HepG2 (cell line): Measurements from ENCODE around the gene AP5Z1. TPM values are rescaled to one million over a fixed set of nuclear protein-coding genes. Genes with fewer than 3 reads are reported as not detected.

ENCODE experiments used
- CEBPG ChIP-seq: IDR thresholded peaks from 2 replicates; pipeline ENCODE4 v1.6.1; 2016
- DMTF1 ChIP-seq: sonication (generic); formaldehyde crosslinking; IDR thresholded peaks from 2 replicates; pipeline ENCODE4 v1.4.0; 2020; ENCODE audit warnings: mild to moderate bottlenecking, missing genetic modification reagents
- FOXA3 ChIP-seq: IDR thresholded peaks from 2 replicates; pipeline ENCODE4 v1.6.1; 2016; ENCODE audit warnings: missing genetic modification reagents, missing compliant biosample characterization
- FOXO1 ChIP-seq: sonication (generic); formaldehyde crosslinking; IDR thresholded peaks from 2 replicates; pipeline ENCODE4 v1.4.0; 2020; ENCODE audit warnings: missing genetic modification reagents
- GATAD2A ChIP-seq: IDR thresholded peaks from 2 replicates; pipeline ENCODE4 v1.6.1; 2016
- HOXA7 ChIP-seq: sonication (generic); formaldehyde crosslinking; IDR thresholded peaks from 2 replicates; pipeline ENCODE4 v1.8.1; 2022; ENCODE audit warnings: mild to moderate bottlenecking, missing genetic modification reagents, moderate library complexity
- MIER3 ChIP-seq: IDR thresholded peaks from 2 replicates; pipeline ENCODE4 v1.6.1; 2016; ENCODE audit warnings: missing compliant biosample characterization, borderline replicate concordance
- MIXL1 ChIP-seq: IDR thresholded peaks from 2 replicates; pipeline ENCODE4 v1.6.1; 2016
- PITX1 ChIP-seq: sonication (generic); formaldehyde crosslinking; IDR thresholded peaks from 2 replicates; pipeline ENCODE4 v1.5.1; 2020; ENCODE audit warnings: mild to moderate bottlenecking, missing genetic modification reagents
- RXRA ChIP-seq: sonication (generic); formaldehyde crosslinking; IDR thresholded peaks from 2 replicates; pipeline ENCODE4 v1.5.1; 2020; ENCODE audit warnings: missing genetic modification reagents
- SALL1 ChIP-seq: sonication (generic); formaldehyde crosslinking; IDR thresholded peaks from 2 replicates; pipeline ENCODE4 v1.8.0; 2022; ENCODE audit warnings: mild to moderate bottlenecking, missing genetic modification reagents
- SSRP1 ChIP-seq: IDR thresholded peaks from 2 replicates; pipeline ENCODE4 v1.6.1; 2016; ENCODE audit warnings: control low read depth
- TMF1 ChIP-seq: sonication (generic); formaldehyde crosslinking; IDR thresholded peaks from 2 replicates; pipeline ENCODE4 v1.8.1; 2022; ENCODE audit warnings: low read depth, missing genetic modification reagents
- YEATS2 ChIP-seq: sonication (generic); formaldehyde crosslinking; IDR thresholded peaks from 2 replicates; pipeline ENCODE4 v1.4.0; 2020; ENCODE audit warnings: missing genetic modification reagents, borderline replicate concordance
- YY1 ChIP-seq: IDR thresholded peaks from 2 replicates; pipeline ENCODE4 v1.6.1; 2011; ENCODE audit warnings: low read length, low read depth, moderate library complexity, mild to moderate bottlenecking; ENCODE audit not compliant: insufficient read depth, insufficient replicate concordance
- ZNF431 ChIP-seq: sonication (generic); formaldehyde crosslinking; IDR thresholded peaks from 2 replicates; pipeline ENCODE4 v1.9.0; 2022; ENCODE audit warnings: missing genetic modification reagents, low read depth, mild to moderate bottlenecking, borderline replicate concordance
- ZNF792 ChIP-seq: IDR thresholded peaks from 2 replicates; pipeline ENCODE4 v1.6.1; 2016
- polyA plus RNA-seq, 8 experiments: library from polyadenylated mRNA; depleted of rRNA in 3 of 8; stranded (reverse) in 7 of 8; unstranded in 1 of 8; fragments of >200 nt; fragmentation: Illumina TruSeq in 4 of 8; extraction: Trizol in 4 of 8; gene quantifications; 2 replicates each; pipeline versions ENCODE4 v1.2.1 to v1.2.3, GENCODE V29; 2011 to 2016; ENCODE audit warnings: low read depth in 4 of 8, missing spikeins in 1 of 8, mixed read lengths in 1 of 8; ENCODE audit not compliant: insufficient read depth in 1 of 8
- total RNA-seq, 5 experiments: library from RNA; depleted of rRNA; stranded (reverse); fragments of >200 nt; fragmentation: Illumina TruSeq; extraction: Trizol; gene quantifications; 2 replicates each; pipeline ENCODE4 v1.2.3, GENCODE V29; 2016; ENCODE audit warnings: low read depth in 1 of 5
- TF ChIP-seq, protein P1 (sequence below): sonication (generic); formaldehyde crosslinking; IDR thresholded peaks from 2 replicates; pipeline ENCODE4 v1.5.1; 2020; ENCODE audit warnings: mild to moderate bottlenecking, missing genetic modification reagents, borderline replicate concordance
- TF ChIP-seq, protein P2 (sequence below): IDR thresholded peaks from 2 replicates; pipeline ENCODE4 v1.6.1; 2016; ENCODE audit warnings: missing compliant biosample characterization, missing genetic modification reagents, borderline replicate concordance
- TF ChIP-seq, protein P3 (sequence below): sonication (generic); formaldehyde crosslinking; IDR thresholded peaks from 2 replicates; pipeline ENCODE4 v1.4.0; 2020; ENCODE audit warnings: missing genetic modification reagents

AP5Z1 gene
- total and polyA plus RNA-seq, 2 of the 13 experiments (the other 11 are each of a cell fraction or from before 2014, with no cell fraction given): 9.3 to 15.1 TPM

DNA sequence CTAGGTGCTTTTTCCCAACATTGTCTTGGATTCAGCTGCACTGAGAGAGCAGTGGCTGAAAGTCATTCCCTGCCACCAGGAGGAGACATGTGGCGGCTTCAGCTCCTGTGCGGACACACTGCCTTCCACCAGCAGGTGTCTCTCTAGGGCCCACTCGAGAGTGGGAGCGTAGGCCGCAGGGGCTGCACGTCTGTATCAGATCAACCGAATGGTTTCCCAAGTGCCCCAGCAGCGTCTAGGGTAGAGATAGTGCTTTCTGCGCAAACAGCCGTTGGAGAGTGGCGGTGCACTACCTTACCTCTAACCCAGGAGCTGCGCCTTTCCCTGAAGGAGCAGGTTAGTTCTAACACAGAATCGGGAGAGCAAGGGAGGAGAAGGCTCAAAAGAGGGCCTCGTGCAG lies 54.8 kb downstream of the AP5Z1 start (continued):
- TF ChIP-seq CEBPG (CRISPR knock-in tag) (peak; percentile 44), TMF1 (CRISPR knock-in tag) (no peak), ZNF431 (CRISPR knock-in tag) (no peak), MIER3 (CRISPR knock-in tag) (peak; percentile 81; the same call in 1 of the 2 replicates), SSRP1 (no peak), RXRA (CRISPR knock-in tag) (no peak), FOXO1 (CRISPR knock-in tag) (peak; percentile 47; the same call in 1 of the 2 replicates), SALL1 (CRISPR knock-in tag) (peak; percentile 79), ZNF792 (peak; percentile 56; the same call in 1 of the 2 replicates), HOXA7 (CRISPR knock-in tag) (no peak), DMTF1 (CRISPR knock-in tag) (no peak), FOXA3 (CRISPR knock-in tag) (peak; percentile 59), YY1 (peak; percentile 62), PITX1 (CRISPR knock-in tag) (no peak), YEATS2 (CRISPR knock-in tag) (peak; percentile 70; the same call in 1 of the 2 replicates), GATAD2A (peak; percentile 62), MIXL1 (CRISPR knock-in tag) (0 out of 2 replicates have a peak, but pooled peaks have one; percentile 34)
- TF ChIP-seq, protein P1, sequence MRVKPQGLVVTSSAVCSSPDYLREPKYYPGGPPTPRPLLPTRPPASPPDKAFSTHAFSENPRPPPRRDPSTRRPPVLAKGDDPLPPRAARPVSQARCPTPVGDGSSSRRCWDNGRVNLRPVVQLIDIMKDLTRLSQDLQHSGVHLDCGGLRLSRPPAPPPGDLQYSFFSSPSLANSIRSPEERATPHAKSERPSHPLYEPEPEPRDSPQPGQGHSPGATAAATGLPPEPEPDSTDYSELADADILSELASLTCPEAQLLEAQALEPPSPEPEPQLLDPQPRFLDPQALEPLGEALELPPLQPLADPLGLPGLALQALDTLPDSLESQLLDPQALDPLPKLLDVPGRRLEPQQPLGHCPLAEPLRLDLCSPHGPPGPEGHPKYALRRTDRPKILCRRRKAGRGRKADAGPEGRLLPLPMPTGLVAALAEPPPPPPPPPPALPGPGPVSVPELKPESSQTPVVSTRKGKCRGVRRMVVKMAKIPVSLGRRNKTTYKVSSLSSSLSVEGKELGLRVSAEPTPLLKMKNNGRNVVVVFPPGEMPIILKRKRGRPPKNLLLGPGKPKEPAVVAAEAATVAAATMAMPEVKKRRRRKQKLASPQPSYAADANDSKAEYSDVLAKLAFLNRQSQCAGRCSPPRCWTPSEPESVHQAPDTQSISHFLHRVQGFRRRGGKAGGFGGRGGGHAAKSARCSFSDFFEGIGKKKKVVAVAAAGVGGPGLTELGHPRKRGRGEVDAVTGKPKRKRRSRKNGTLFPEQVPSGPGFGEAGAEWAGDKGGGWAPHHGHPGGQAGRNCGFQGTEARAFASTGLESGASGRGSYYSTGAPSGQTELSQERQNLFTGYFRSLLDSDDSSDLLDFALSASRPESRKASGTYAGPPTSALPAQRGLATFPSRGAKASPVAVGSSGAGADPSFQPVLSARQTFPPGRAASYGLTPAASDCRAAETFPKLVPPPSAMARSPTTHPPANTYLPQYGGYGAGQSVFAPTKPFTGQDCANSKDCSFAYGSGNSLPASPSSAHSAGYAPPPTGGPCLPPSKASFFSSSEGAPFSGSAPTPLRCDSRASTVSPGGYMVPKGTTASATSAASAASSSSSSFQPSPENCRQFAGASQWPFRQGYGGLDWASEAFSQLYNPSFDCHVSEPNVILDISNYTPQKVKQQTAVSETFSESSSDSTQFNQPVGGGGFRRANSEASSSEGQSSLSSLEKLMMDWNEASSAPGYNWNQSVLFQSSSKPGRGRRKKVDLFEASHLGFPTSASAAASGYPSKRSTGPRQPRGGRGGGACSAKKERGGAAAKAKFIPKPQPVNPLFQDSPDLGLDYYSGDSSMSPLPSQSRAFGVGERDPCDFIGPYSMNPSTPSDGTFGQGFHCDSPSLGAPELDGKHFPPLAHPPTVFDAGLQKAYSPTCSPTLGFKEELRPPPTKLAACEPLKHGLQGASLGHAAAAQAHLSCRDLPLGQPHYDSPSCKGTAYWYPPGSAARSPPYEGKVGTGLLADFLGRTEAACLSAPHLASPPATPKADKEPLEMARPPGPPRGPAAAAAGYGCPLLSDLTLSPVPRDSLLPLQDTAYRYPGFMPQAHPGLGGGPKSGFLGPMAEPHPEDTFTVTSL (CRISPR knock-in tag): no peak
- TF ChIP-seq, protein P2, sequence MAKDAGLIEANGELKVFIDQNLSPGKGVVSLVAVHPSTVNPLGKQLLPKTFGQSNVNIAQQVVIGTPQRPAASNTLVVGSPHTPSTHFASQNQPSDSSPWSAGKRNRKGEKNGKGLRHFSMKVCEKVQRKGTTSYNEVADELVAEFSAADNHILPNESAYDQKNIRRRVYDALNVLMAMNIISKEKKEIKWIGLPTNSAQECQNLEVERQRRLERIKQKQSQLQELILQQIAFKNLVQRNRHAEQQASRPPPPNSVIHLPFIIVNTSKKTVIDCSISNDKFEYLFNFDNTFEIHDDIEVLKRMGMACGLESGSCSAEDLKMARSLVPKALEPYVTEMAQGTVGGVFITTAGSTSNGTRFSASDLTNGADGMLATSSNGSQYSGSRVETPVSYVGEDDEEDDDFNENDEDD: peak; percentile 31; the same call in 1 of the 2 replicates
- TF ChIP-seq, protein P3, sequence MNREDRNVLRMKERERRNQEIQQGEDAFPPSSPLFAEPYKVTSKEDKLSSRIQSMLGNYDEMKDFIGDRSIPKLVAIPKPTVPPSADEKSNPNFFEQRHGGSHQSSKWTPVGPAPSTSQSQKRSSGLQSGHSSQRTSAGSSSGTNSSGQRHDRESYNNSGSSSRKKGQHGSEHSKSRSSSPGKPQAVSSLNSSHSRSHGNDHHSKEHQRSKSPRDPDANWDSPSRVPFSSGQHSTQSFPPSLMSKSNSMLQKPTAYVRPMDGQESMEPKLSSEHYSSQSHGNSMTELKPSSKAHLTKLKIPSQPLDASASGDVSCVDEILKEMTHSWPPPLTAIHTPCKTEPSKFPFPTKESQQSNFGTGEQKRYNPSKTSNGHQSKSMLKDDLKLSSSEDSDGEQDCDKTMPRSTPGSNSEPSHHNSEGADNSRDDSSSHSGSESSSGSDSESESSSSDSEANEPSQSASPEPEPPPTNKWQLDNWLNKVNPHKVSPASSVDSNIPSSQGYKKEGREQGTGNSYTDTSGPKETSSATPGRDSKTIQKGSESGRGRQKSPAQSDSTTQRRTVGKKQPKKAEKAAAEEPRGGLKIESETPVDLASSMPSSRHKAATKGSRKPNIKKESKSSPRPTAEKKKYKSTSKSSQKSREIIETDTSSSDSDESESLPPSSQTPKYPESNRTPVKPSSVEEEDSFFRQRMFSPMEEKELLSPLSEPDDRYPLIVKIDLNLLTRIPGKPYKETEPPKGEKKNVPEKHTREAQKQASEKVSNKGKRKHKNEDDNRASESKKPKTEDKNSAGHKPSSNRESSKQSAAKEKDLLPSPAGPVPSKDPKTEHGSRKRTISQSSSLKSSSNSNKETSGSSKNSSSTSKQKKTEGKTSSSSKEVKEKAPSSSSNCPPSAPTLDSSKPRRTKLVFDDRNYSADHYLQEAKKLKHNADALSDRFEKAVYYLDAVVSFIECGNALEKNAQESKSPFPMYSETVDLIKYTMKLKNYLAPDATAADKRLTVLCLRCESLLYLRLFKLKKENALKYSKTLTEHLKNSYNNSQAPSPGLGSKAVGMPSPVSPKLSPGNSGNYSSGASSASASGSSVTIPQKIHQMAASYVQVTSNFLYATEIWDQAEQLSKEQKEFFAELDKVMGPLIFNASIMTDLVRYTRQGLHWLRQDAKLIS (CRISPR knock-in tag): 0 out of 2 replicates have a peak, but pooled peaks have one; percentile 35
